Transverse colon (tissue), 4 donors: Measurements from ENCODE around the gene SERHL2. TPM values are rescaled to one million over a fixed set of nuclear protein-coding genes. Genes with fewer than 3 reads are reported as not detected.

ENCODE experiments used
- DNase-seq: peaks from one replicate; pipeline ENCODE4 v3.0.0-alpha.2; 2019
- H3K27ac ChIP-seq, 4 donors: fragments of 200-600 bp; sonication (generic); 2 replicates each; pipeline ENCODE4 v1.5.1; 2016 to 2018; ENCODE audit warnings: inconsistent platforms in 4 of 4
- H3K27me3 ChIP-seq: fragments of 200-600 bp; sonication (generic); 2 replicates; pipeline ENCODE4 v1.5.1; 2017; ENCODE audit warnings: inconsistent platforms
- H3K36me3 ChIP-seq, 4 donors: fragments of 200-600 bp; sonication (generic); 2 replicates each; pipeline ENCODE4 v1.5.1; 2017 to 2019; ENCODE audit warnings: inconsistent platforms in 4 of 4
- H3K4me1 ChIP-seq, 4 donors: fragments of 200-600 bp; sonication (generic); 2 replicates each; pipeline ENCODE4 v1.5.1; 2017 to 2020; ENCODE audit warnings: inconsistent platforms in 4 of 4
- H3K4me3 ChIP-seq, 4 donors: fragments of 200-600 bp; sonication (generic); 1 replicate in 1 of 4; 2 replicates in 3 of 4; pipeline versions ENCODE4 v1.5.1 to v1.6.1; 2017 to 2019; ENCODE audit warnings: inconsistent platforms in 4 of 4
- H3K9me3 ChIP-seq, 2 donors: fragments of 200-600 bp; sonication (generic); 2 replicates each; pipeline ENCODE4 v1.5.1; 2017 to 2019; ENCODE audit warnings: inconsistent platforms in 2 of 2
- CTCF ChIP-seq, 5 experiments: fragments of 200-600 bp in 3 of 5; fragments of 450-650 bp in 2 of 5; sonication (generic) in 3 of 5; IDR thresholded peaks; 1 replicate in 2 of 5; 2 replicates in 3 of 5; pipeline ENCODE4 v1.5.1; 2016 to 2017; ENCODE audit warnings: antibody characterized with exemption in 5 of 5, inconsistent platforms in 3 of 5, mild to moderate bottlenecking in 2 of 5, moderate library complexity in 1 of 5
- EP300 ChIP-seq: sonication (generic); formaldehyde crosslinking; IDR thresholded peaks from one replicate; pipeline ENCODE4 v1.6.1; 2017; ENCODE audit warnings: antibody characterized with exemption, low read depth
- POLR2A ChIP-seq: fragments of 450-650 bp; IDR thresholded peaks from one replicate; pipeline ENCODE4 v1.6.1; 2016; ENCODE audit warnings: antibody characterized with exemption, mild to moderate bottlenecking, moderate library complexity
- POLR2AphosphoS5 ChIP-seq, 3 donors: sonication (generic); formaldehyde crosslinking; IDR thresholded peaks; one replicate each; pipeline ENCODE4 v1.6.1; 2016; ENCODE audit warnings: antibody characterized with exemption in 3 of 3
- WGBS, 2 donors: methylation state at CpG; one replicate each; pipeline ENCODE4 v1.1.5; 2018; ENCODE audit warnings: low coverage in 1 of 2; 5-methylcytosine and 5-hydroxymethylcytosine counted together
- in situ Hi-C, 4 donors: fragments of 200-750 bp; cut with MboI; loops; one replicate each; pipeline versions ENCODE4 v1.15.0 to v1.15.1; 2017; ENCODE audit warnings: low sequenced_read_pairs in 3 of 4, low pct_ligation_motif_present in 1 of 4, low pct_unique_long_range_greater_than_20kb in 1 of 4
- intact Hi-C: fragments of 100-400 bp; cut with DNase I; formaldehyde crosslinking; loops from one replicate; pipeline ENCODE4 v1.15.1; 2023; ENCODE audit warnings: low total_unique reads
- total RNA-seq, 4 donors: library from RNA; depleted of rRNA; stranded (reverse); fragments of >200 nt; gene quantifications; one replicate each; pipeline ENCODE4 v1.1.0, GENCODE V29; 2016

The SERHL2 gene
- total RNA-seq, 4 donors from 2014 or later, result 0.95 to 2.0 TPM; not detected in 2

DNA sequence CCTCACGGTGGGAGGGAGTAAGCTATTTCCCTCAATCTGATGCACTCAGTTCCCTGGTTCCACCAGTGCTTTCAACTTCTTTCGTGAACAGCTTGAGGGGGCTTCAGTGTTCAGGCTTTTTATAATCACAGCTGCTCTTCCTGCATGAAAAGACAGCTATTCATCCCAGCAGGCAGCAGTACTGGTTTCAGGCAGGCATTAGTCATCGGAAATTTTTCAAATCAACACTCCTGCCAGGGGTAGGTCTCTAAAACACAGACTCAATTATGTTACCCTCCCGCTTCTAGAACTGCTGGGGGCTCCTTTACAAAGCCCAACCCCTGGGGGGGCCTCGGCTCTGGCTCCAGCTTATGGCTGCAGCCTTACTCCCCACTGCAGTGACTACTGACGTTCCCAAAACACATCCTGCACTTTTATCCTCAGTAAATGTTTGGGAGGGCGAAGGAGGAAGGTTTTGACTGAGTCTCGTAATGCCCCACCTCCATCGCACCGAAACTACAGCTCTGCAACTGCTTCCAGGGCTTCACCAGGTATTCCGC, 55.1 kb downstream of the SERHL2 start:
- TF ChIP-seq CTCF (IDR thresholded peaks at IDR 0.05) (no peak), POLR2A (no peak), POLR2AphosphoS5 (IDR thresholded peaks at IDR 0.05) (no peak), EP300 (no peak)
- 77% methylated on average over 11 of the region's 11 CpGs; no CpG with 5 or more reads in 1 of the 2 donors for WGBS, 2 donors
- peak overlapping the region; percentile 0 to 45 (median 41) for H3K27ac ChIP-seq
- in situ Hi-C loops, result no loop called here
- H3K9me3 ChIP-seq, result no peaks in the 10 kb centered on the region
- no peaks in the 10 kb centered on the region for H3K27me3 ChIP-seq
- peaks cover 0 to 7% (median 2%) of the 10 kb centered on the region in 4 donors for H3K36me3 ChIP-seq
- intact Hi-C loops, result no loop called here
- no peak overlapping the region for H3K4me3 ChIP-seq
- DNase-seq, result no peak
- H3K4me1 ChIP-seq, result peaks cover 40 to 73% (median 55%) of the 10 kb centered on the region in 4 donors

GRCh38 chr22:42610186-42610585, 56.4 kb downstream of the SERHL2 start:
- WGBS, 2 donors, result 0 to 52% methylated on average over 1 to 5 of the region's 5 CpGs
- intact Hi-C loops, result no loop called here
- H3K4me1 ChIP-seq, result peaks cover 33 to 64% (median 51%) of the 10 kb centered on the region in 4 donors

GRCh38 chr22:42611051-42611450, 57.3 kb downstream of the SERHL2 start:
- intact Hi-C loops (no loop called here), in situ Hi-C loops (no loop called here)
- peak overlapping the region in 1 of 4 donors; percentile 42 for H3K27ac ChIP-seq
- no peak for TF ChIP-seq EP300
- TF ChIP-seq POLR2A, result no peak
- no peak for TF ChIP-seq CTCF (IDR thresholded peaks at IDR 0.05)
- TF ChIP-seq POLR2AphosphoS5 (IDR thresholded peaks at IDR 0.05), result no peak
- H3K36me3 ChIP-seq, result peaks cover 0 to 4% (median 0%) of the 10 kb centered on the region in 4 donors
- WGBS, 2 donors, result 85% methylated on average over 1 of the region's 1 CpG; no CpG with 5 or more reads in 1 of the 2 donors
- DNase-seq, result no peak
- H3K4me1 ChIP-seq, result peaks cover 37 to 68% (median 59%) of the 10 kb centered on the region in 4 donors
- no peaks in the 10 kb centered on the region for H3K9me3 ChIP-seq
- H3K4me3 ChIP-seq, result no peak overlapping the region
- H3K27me3 ChIP-seq, result no peaks in the 10 kb centered on the region

More at GRCh38 chr22:42610186-42610585, 56.4 kb downstream of the SERHL2 start:
- peaks cover 0 to 4% (median 2%) of the 10 kb centered on the region in 4 donors for H3K36me3 ChIP-seq
- in situ Hi-C loops, result no loop called here
- TF ChIP-seq CTCF (IDR thresholded peaks at IDR 0.05) (no peak), POLR2A (no peak), EP300 (no peak), POLR2AphosphoS5 (IDR thresholded peaks at IDR 0.05) (no peak)
- no peak overlapping the region for H3K4me3 ChIP-seq
- no peaks in the 10 kb centered on the region for H3K9me3 ChIP-seq
- no peak for DNase-seq
- H3K27ac ChIP-seq, result peak overlapping the region; percentile 0 to 45 (median 41)
- no peaks in the 10 kb centered on the region for H3K27me3 ChIP-seq

GRCh38 chr22:42612336-42612735, 58.6 kb downstream of the SERHL2 start:
- no peak for DNase-seq
- in situ Hi-C loops, result no loop called here
- intact Hi-C loops, result no loop called here
- Histone ChIP-seq H3K36me3 (peaks cover 0 to 4% (median 0%) of the 10 kb centered on the region in 4 donors), H3K9me3 (no peaks in the 10 kb centered on the region), H3K4me1 (peaks cover 37 to 78% (median 65%) of the 10 kb centered on the region in 4 donors), H3K27me3 (no peaks in the 10 kb centered on the region), H3K27ac (peak overlapping the region; percentile 93 to 98 (median 96)), H3K4me3 (no peak overlapping the region)
- TF ChIP-seq POLR2AphosphoS5 (IDR thresholded peaks at IDR 0.05) (no peak), CTCF (IDR thresholded peaks at IDR 0.05) (no peak), POLR2A (no peak), EP300 (no peak)
- WGBS, 2 donors, result 76% methylated on average over 7 to 11 of the region's 11 CpGs
